ENCODE data around the gene GSTT4. TPM values are rescaled to one million over a fixed set of nuclear protein-coding genes. Genes with fewer than 3 reads are reported as not detected.
A peak's percentile ranks its signal among the peaks of the same experiment; 100 is the strongest.
"Not testable (repeated sequence)": the region's sequence is repeated elsewhere in the genome, so short reads cannot be mapped to it uniquely, and the experiment has no call there.

GSTT4 gene
- total RNA-seq, 2 experiments from 2014 or later, result not detected

GRCh38 chr22:23966094-23966493, 39.2 kb downstream of the GSTT4 start:
- H3K27me3 Mint-ChIP-seq; POLR2A ChIA-PET; DNase-seq; H3K9me3 Mint-ChIP-seq (ENCODE audit: low read depth); H3K27ac Mint-ChIP-seq; intact Hi-C loops (cut with DNase I, micrococcal nuclease); CTCF ChIA-PET; H3K4me3 Mint-ChIP-seq: not testable (repeated sequence)
- Mint-ChIP-seq H3K36me3 (ENCODE audit: low read depth) (peaks cover 13% of the 10 kb centered on the region), H3K4me1 (peaks cover 13% of the 10 kb centered on the region)
- ATAC-seq, result peak; percentile 28

DNA sequence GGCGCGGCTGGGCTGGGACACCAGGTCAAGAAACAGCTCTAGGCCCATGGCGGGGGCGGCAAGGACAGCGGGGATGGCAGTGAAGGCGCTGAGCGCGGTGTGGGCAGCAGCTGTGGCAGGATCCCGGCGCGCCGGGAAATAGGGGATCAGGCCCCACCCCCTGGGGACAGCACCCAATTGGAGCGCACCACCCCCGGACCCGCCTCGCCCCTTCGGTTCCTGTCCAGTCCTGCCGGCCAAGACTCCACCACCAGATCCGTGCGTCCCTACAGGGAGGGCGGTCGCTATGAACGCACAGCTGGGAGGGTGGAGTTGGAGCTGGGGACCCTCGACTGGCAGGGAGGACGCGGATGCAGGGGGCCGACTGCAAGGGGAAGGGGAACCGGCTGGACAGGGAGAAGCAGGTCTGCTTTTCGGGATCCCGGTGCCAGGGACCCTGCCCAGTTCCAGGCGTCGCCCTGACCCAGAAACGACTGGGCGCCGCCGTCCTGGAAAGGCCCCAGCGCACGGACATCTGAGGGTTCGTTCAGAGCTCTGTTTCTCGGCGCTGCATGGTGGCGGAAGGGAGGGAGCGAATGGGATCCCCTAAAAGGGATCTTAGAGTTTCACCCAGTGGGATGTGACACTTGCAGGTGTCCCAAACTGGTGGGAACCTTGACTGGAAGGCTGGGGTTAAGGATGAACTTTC, 44.0 kb downstream of the GSTT4 start, which contains the start of gene GSTT2B:
Gene GSTT2B (minus strand): TSS at position 112 of the 688 bp plus-strand sequence. CDS start 64 bp downstream, at position 48.
- H3K9me3 Mint-ChIP-seq (ENCODE audit: low read depth); H3K27ac Mint-ChIP-seq; H3K36me3 Mint-ChIP-seq (ENCODE audit: low read depth); CTCF ChIA-PET; H3K4me3 Mint-ChIP-seq; intact Hi-C loops (cut with DNase I, micrococcal nuclease); ATAC-seq; H3K27me3 Mint-ChIP-seq; DNase-seq; POLR2A ChIA-PET; H3K4me1 Mint-ChIP-seq: not testable (repeated sequence)

DNA sequence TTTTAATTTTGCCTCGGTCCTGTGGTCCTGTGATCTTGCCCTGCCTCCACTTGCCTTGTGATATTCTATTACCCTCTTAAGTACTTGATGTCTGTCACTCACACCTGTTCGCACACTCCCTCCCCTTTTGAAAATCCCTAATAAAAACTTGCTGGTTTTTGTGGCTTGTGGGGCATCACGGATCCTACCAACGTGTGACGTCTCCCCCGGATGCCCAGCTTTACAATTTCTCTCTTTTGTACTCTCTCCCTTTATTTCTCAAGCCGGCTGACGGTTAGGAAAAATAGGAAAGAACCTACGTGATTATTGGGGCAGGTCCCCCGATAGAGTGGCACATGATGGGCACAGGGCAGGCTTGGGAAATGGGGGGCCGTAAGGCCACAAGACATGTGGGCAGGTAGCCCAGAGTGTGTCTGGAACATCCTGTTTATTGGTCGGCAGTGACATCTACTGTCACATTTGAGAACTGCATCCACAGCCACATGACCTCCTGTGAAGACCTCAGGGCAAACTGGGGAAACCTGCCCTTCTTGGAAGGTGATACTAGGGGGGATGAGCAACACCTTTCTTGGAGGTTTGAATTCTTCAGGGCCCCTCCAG, 48.9 kb downstream of the GSTT4 start:
- CTCF ChIA-PET, result interaction anchor here (0.6 to 1.2 kb wide), 6 partner anchors 70 to 372 kb away, joined by 3 to 5 read pairs (median 4); no protein-coding TSS in a partner anchor
- H3K9me3 Mint-ChIP-seq (ENCODE audit: low read depth); H3K4me3 Mint-ChIP-seq; H3K4me1 Mint-ChIP-seq; POLR2A ChIA-PET; H3K36me3 Mint-ChIP-seq (ENCODE audit: low read depth); H3K27me3 Mint-ChIP-seq; H3K27ac Mint-ChIP-seq: not testable (repeated sequence)
- DNase-seq, result peak; percentile 87
- intact Hi-C loops (cut with DNase I, micrococcal nuclease), result loop anchor here (5.0 to 10.0 kb wide), 4 partner anchors 94 to 414 kb away; partner anchors contain the start of gene CHCHD10 (in 1 of the 2)
- peak; percentile 93 for ATAC-seq

DNA sequence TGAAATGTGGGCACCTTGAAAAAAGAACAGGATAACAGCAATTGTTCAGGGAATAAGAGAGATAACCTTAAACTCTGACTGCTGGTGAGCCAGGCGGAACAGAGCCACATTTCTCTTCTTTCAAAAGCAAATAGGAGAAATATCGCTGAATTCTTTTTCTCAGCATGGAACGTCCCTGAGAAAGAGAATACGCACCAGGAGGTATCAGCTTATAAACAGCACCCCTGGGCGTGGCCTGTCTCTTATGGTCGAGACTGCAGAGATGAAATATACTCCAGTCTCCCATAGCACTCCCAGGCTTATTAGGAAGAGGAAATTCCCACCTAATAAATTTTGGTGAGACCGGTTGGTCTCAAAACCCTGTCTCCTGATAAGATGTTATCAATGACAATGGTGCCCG, 49.4 kb downstream of the GSTT4 start:
- H3K4me3 Mint-ChIP-seq; POLR2A ChIA-PET; ATAC-seq; H3K4me1 Mint-ChIP-seq; H3K27me3 Mint-ChIP-seq; DNase-seq; H3K9me3 Mint-ChIP-seq (ENCODE audit: low read depth); H3K36me3 Mint-ChIP-seq (ENCODE audit: low read depth); H3K27ac Mint-ChIP-seq: not testable (repeated sequence)
- intact Hi-C loops (cut with DNase I, micrococcal nuclease), result loop anchor here (5.0 to 10.0 kb wide), 4 partner anchors 94 to 414 kb away; partner anchors contain the start of gene CHCHD10 (in 1 of the 2)
- CTCF ChIA-PET, result interaction anchor here (0.6 to 1.2 kb wide), 5 partner anchors 69 to 373 kb away, joined by 3 to 5 read pairs (median 4); no protein-coding TSS in a partner anchor

DNA sequence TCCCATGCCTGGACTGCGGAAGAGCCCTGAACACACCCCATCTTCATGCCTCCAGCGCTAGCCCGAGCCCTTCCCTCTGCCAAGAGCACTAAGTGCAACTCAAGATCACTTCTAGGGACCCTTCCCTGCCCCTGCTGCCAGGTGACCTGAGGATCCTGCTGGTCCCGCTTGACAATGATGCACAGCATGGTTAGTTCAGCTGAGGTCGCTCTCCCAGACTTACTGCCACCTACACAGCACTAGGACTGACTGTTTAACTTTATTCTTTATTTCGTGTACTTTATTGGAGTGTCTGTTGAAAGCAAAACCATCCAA, 50.3 kb downstream of the GSTT4 start:
- H3K4me3 Mint-ChIP-seq; CTCF ChIA-PET; H3K27me3 Mint-ChIP-seq; POLR2A ChIA-PET; H3K36me3 Mint-ChIP-seq (ENCODE audit: low read depth); H3K27ac Mint-ChIP-seq; H3K9me3 Mint-ChIP-seq (ENCODE audit: low read depth); ATAC-seq; H3K4me1 Mint-ChIP-seq; DNase-seq: not testable (repeated sequence)
- intact Hi-C loops (cut with DNase I, micrococcal nuclease), result loop anchor here (5.0 to 10.0 kb wide), 5 partner anchors 42 to 413 kb away; partner anchors contain the start of gene CHCHD10 (in 1 of the 2)

DNA sequence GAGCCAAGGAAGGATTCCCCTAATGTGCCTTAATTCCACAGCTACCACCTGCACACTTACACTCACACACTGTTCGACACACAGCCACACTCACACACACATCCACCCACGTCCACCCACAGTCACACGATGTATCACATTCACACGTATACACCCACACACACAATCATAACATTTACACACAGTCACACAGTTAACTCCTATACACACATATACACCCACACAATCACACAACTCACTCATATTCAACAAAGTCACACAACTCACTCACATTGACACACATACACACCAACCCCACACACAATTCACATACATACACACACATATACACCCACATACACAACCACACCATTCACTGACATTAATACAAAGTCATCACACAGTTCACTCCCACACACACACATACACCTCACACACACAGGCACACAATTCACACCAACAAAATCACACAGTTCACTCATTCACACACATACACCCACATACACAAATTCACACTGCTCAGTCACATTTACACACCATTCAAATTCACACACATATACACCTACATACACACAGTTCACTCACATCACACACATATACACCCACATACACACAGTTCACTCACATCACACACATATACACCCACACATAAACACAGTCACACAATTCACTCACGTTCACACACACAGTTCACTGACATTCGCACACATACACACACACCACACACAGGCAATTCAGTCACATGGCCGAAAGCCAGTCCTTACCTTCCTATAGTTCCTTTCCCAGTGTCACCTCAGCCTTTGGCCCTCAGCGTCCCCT, 50.9 kb downstream of the GSTT4 start:
- H3K4me1 Mint-ChIP-seq; H3K27me3 Mint-ChIP-seq; DNase-seq; H3K4me3 Mint-ChIP-seq; H3K9me3 Mint-ChIP-seq (ENCODE audit: low read depth); H3K36me3 Mint-ChIP-seq (ENCODE audit: low read depth); ATAC-seq; POLR2A ChIA-PET; CTCF ChIA-PET: not testable (repeated sequence)
- intact Hi-C loops (cut with DNase I, micrococcal nuclease), result loop anchor here in 1 of 2 experiments (5.0 to 10.0 kb wide), 2 partner anchors 43 to 220 kb away; no protein-coding TSS in a partner anchor
- peak overlapping the region; percentile 15 for H3K27ac Mint-ChIP-seq

DNA sequence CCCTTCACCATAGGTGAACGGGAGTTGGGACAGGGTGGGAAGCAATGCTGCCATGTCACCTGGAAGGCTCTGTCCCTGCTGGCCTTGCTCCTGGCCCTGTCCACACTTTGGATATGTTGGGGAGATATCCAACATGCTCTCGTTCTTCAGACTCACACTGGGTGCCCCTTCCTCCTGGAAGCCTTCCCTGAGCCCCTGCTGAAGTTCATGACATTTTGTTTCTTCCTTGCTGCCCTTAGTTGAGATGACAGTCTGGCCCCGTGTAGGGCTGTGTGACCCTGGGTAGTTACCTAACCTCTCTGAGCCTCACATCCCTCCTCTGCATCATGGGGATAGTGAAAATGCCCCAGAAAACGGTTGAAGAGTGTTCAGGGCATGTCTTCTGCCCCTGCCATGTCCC, 51.8 kb downstream of the GSTT4 start:
- H3K4me3 Mint-ChIP-seq; H3K9me3 Mint-ChIP-seq (ENCODE audit: low read depth); H3K4me1 Mint-ChIP-seq; DNase-seq; POLR2A ChIA-PET; H3K27ac Mint-ChIP-seq; ATAC-seq; H3K36me3 Mint-ChIP-seq (ENCODE audit: low read depth); CTCF ChIA-PET; H3K27me3 Mint-ChIP-seq: not testable (repeated sequence)
- intact Hi-C loops (cut with DNase I, micrococcal nuclease), result loop anchor here in 1 of 2 experiments (5.0 to 10.0 kb wide), 2 partner anchors 44 to 221 kb away; no protein-coding TSS in a partner anchor

- H3K4me1 Mint-ChIP-seq; CTCF ChIA-PET; H3K27me3 Mint-ChIP-seq; H3K36me3 Mint-ChIP-seq (ENCODE audit: low read depth); DNase-seq; ATAC-seq; H3K4me3 Mint-ChIP-seq; POLR2A ChIA-PET; H3K9me3 Mint-ChIP-seq (ENCODE audit: low read depth); H3K27ac Mint-ChIP-seq: not testable (repeated sequence)
- intact Hi-C loops (cut with DNase I, micrococcal nuclease), result loop anchor here in 1 of 2 experiments (5.0 to 10.0 kb wide), 2 partner anchors 44 to 222 kb away; no protein-coding TSS in a partner anchor
Measured at GRCh38 chr22:23952794-23953405, 52.4 kb downstream of the GSTT4 start.

GRCh38 chr22:23951383-23951782, 53.9 kb downstream of the GSTT4 start:
- CTCF ChIA-PET; H3K27me3 Mint-ChIP-seq; H3K4me1 Mint-ChIP-seq; DNase-seq; POLR2A ChIA-PET; H3K36me3 Mint-ChIP-seq (ENCODE audit: low read depth); H3K9me3 Mint-ChIP-seq (ENCODE audit: low read depth); H3K27ac Mint-ChIP-seq; H3K4me3 Mint-ChIP-seq: not testable (repeated sequence)
- peak; percentile 71 for ATAC-seq
- intact Hi-C loops (cut with DNase I, micrococcal nuclease), result loop anchor here in 1 of 2 experiments (5.0 to 10.0 kb wide), 2 partner anchors 46 to 223 kb away; no protein-coding TSS in a partner anchor

DNA sequence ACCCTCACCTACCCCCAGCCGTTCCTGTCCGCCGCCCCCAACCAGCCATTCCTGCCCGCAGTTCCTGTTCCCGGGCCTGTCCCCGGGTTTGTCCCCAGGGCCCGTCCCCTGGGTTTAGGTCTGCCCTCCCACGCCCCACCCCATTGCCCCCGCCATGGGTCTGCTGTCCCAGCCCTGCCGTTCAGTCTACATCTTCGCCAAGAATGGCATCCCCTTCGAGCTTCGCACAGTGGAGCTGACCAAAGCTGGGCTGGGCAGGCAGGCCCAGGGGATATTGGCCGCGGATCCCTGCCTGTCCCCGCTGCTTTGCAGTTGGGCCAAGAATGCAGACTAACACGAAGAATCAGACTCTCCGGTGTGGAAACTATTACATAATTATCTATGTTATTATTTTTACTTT, 55.5 kb downstream of the GSTT4 start:
- H3K36me3 Mint-ChIP-seq (ENCODE audit: low read depth); H3K4me1 Mint-ChIP-seq; H3K27me3 Mint-ChIP-seq; H3K27ac Mint-ChIP-seq; H3K9me3 Mint-ChIP-seq (ENCODE audit: low read depth); ATAC-seq; POLR2A ChIA-PET; DNase-seq; CTCF ChIA-PET; H3K4me3 Mint-ChIP-seq: not testable (repeated sequence)
- intact Hi-C loops (cut with DNase I, micrococcal nuclease), result loop anchor here in 1 of 2 experiments (5.0 to 10.0 kb wide), 2 partner anchors 48 to 225 kb away; no protein-coding TSS in a partner anchor

Measured in activated CD4-positive, alpha-beta T cell treated with anti-CD3 and anti-CD28 coated beads for 36 hours (primary cell).